GM12878 (cell line): Measurements from ENCODE around the gene LCT. TPM values are rescaled to one million over a fixed set of nuclear protein-coding genes. Genes with fewer than 3 reads are reported as not detected.

Experiments
- ATAC-seq: fragments of 200-7000 bp; cut with Tn5 transposase; 3 replicates; pipeline ENCODE4 v1.9.1; 2020; ENCODE audit warnings: mild to moderate bottlenecking, moderate library complexity
- BruUV-seq: library from RNA; stranded (reverse); fragments of 400-500 nt; replicated peaks from 2 replicates; lab custom pipeline; 2021; lab: Mats Ljungman, UMichigan
- CTCF ChIA-PET: fragments of 300-600 bp; sonication (Branson Sonifier 250); formaldehyde crosslinking; extraction: SDS; loops from one replicate; lab custom pipeline; 2021; ENCODE audit warnings: inconsistent platforms; lab: Yijun Ruan, JAX
- POLR2A ChIA-PET: fragments of 350-600 bp; formaldehyde crosslinking; extraction: SDS; loops from one replicate; lab custom pipeline; 2021; ENCODE audit warnings: inconsistent platforms; lab: Charles Lee
- RAD21 ChIA-PET: fragments of 300-600 bp; sonication (Branson Sonifier 250); formaldehyde crosslinking; loops from one replicate; lab custom pipeline; 2023; ENCODE audit warnings: antibody characterized with exemption; ENCODE audit not compliant: unreplicated experiment; lab: Charles Lee
- SMC1A ChIA-PET: fragments of 300-600 bp; sonication (Branson Sonifier 250); formaldehyde crosslinking; loops from one replicate; lab custom pipeline; 2023; ENCODE audit not compliant: unreplicated experiment, uncharacterized antibody; lab: Charles Lee
- DNase-seq: peaks from one replicate; pipeline ENCODE4 v3.0.0-alpha.2; 2011; ENCODE audit warnings: low read depth, low spot score
- FAIRE-seq: peaks from 3 replicates; lab custom pipeline; 2011; peaks lifted over from hg19 to GRCh38; lab: Jason Lieb, UNC
- H2AFZ ChIP-seq: 2 replicates; pipeline ENCODE4 v1.6.0; 2011; ENCODE audit warnings: low read depth, low read length, control low read depth; ENCODE audit not compliant: control insufficient read depth
- H3K27ac ChIP-seq: 2 replicates; pipeline ENCODE4 v1.5.1; 2011; ENCODE audit warnings: control low read depth; ENCODE audit not compliant: control insufficient read depth, insufficient read depth
- H3K27me3 ChIP-seq, 2 experiments: replicated peaks in 1 of 2; 2 replicates each; pipeline versions ENCODE4 v1.6.0 to v1.6.1; 2011; ENCODE audit warnings: low read length in 1 of 2; ENCODE audit not compliant: control insufficient read depth in 2 of 2, insufficient read depth in 2 of 2
- H3K36me3 ChIP-seq, 2 experiments: 2 replicates each; pipeline ENCODE4 v1.5.1; 2011; ENCODE audit warnings: low read length in 1 of 2; ENCODE audit not compliant: control insufficient read depth in 2 of 2, insufficient read depth in 2 of 2
- H3K4me1 ChIP-seq: 2 replicates; pipeline ENCODE4 v1.6.1; 2011; ENCODE audit warnings: mild to moderate bottlenecking, low read length, moderate library complexity, mixed read lengths; ENCODE audit not compliant: control insufficient read depth, insufficient read depth
- H3K4me2 ChIP-seq: 2 replicates; pipeline ENCODE4 v1.6.0; 2011; ENCODE audit warnings: control low read depth; ENCODE audit not compliant: control insufficient read depth, insufficient read depth
- H3K4me3 ChIP-seq: fragments of 200-600 bp; sonication (generic); 2 replicates; pipeline ENCODE4 v1.5.1; 2016
- H3K79me2 ChIP-seq: 2 replicates; pipeline ENCODE4 v1.6.0; 2011; ENCODE audit warnings: low read length; ENCODE audit not compliant: control insufficient read depth, insufficient read depth
- H3K9ac ChIP-seq: 2 replicates; pipeline ENCODE4 v1.8.0; 2011; ENCODE audit warnings: low read length, control low read depth, mixed read lengths; ENCODE audit not compliant: control insufficient read depth, insufficient read depth
- H3K9me3 ChIP-seq: replicated peaks from 3 replicates; pipeline ENCODE4 v1.5.1; 2011; ENCODE audit warnings: mild to moderate bottlenecking, low read length; ENCODE audit not compliant: control insufficient read depth, insufficient read depth
- H4K20me1 ChIP-seq: 2 replicates; pipeline ENCODE4 v1.6.0; 2011; ENCODE audit not compliant: control insufficient read depth, insufficient read depth
- FOXK2 ChIP-seq: fragments of 450-650 bp; IDR thresholded peaks from 2 replicates; pipeline ENCODE4 v1.6.1; 2017; ENCODE audit warnings: mild to moderate bottlenecking, moderate library complexity
- HCFC1 ChIP-seq: fragments of 150-350 bp; IDR thresholded peaks from 2 replicates; pipeline ENCODE4 v1.6.1; 2014; ENCODE audit warnings: low read length
- IKZF2 ChIP-seq, 2 experiments: fragments of 450-650 bp; IDR thresholded peaks; 2 replicates each; pipeline ENCODE4 v1.6.1; 2017; ENCODE audit warnings: mild to moderate bottlenecking in 2 of 2, moderate library complexity in 2 of 2
- RELB ChIP-seq: fragments of 450-650 bp; IDR thresholded peaks from 2 replicates; pipeline ENCODE4 v1.6.1; 2017; ENCODE audit warnings: low read depth, mild to moderate bottlenecking, moderate library complexity
- WGBS: methylation state at CpG from one replicate; pipeline ENCODE4 v1.1.6; 2016; ENCODE audit warnings: low lambda C conversion rate; ENCODE audit not compliant: insufficient replicate concordance, insufficient coverage; ENCODE audit errors: missing lambda C conversion rate; 5-methylcytosine and 5-hydroxymethylcytosine counted together
- in situ Hi-C: fragments of 300-500 bp; cut with MboI; formaldehyde crosslinking; loops from 9 replicates; pipeline ENCODE4 v1.14.3; 2018; ENCODE audit warnings: mixed read lengths
- intact Hi-C: fragments of 100-400 bp; cut with micrococcal nuclease; formaldehyde crosslinking; loops from one replicate; pipeline ENCODE4 v1.14.2; 2022; ENCODE audit not compliant: unreplicated experiment
- polyA plus RNA-seq, 11 experiments: library from polyadenylated mRNA; depleted of rRNA in 4 of 11; unstranded in 6 of 11; stranded (reverse) in 5 of 11; fragments of >200 nt; fragmentation: Nextera tagmentation in 4 of 11; fragmentation: Illumina TruSeq in 1 of 11; extraction: Ambion mirVana in 4 of 11; extraction: Trizol in 1 of 11; gene quantifications; 1 replicate in 1 of 11; 2 replicates in 10 of 11; pipeline versions ENCODE4 v1.2.1 to v1.2.3, GENCODE V29; 2011 to 2016; ENCODE audit warnings: inconsistent platforms in 2 of 11, missing spikeins in 2 of 11, low read depth in 1 of 11
- small RNA-seq: library from RNA; depleted of rRNA; stranded (forward); fragments of <200 nt; gene quantifications from one replicate; pipeline ENCODE3, GENCODE V24; 2014
- total RNA-seq, 4 experiments: library from RNA; depleted of rRNA in 3 of 4; stranded (reverse); fragments of >200 nt in 3 of 4; fragmentation: Illumina TruSeq in 1 of 4; extraction: Trizol in 1 of 4; gene quantifications; 2 replicates each; pipeline versions ENCODE4 v1.2.1 to v1.2.3, GENCODE V29; 2013 to 2021

Gene LCT
- total and polyA plus RNA-seq, 10 of the 15 experiments (the other 5 are each of a cell fraction or from before 2014, with no cell fraction given): 0.02 to 0.09 (median 0.07) TPM; not detected in 3

GRCh38 chr2:135740206-135740605 is 96.8 kb downstream of the LCT start:
- H3K27me3 ChIP-seq: no peaks in the 10 kb centered on the region
- no peak for DNase-seq
- H3K27ac ChIP-seq: no peak overlapping the region
- no peak overlapping the region for H2AFZ ChIP-seq
- H3K79me2 ChIP-seq: peaks cover 36% of the 10 kb centered on the region
- H3K36me3 ChIP-seq: peaks cover 0 to 4% of the 10 kb centered on the region in 2 experiments; a peak in 1 of 4 replicates
- H3K4me2 ChIP-seq: no peak overlapping the region
- POLR2A ChIA-PET: interaction anchor here (0.6 kb wide), 1 partner anchor 9 kb away, joined by 5 read pairs; no protein-coding TSS in a partner anchor
- intact Hi-C loops (loop anchor here (2.0 to 5.0 kb wide), 4 partner anchors 112 to 823 kb away; partner anchors contain the start of genes CCNT2, R3HDM1 and ZRANB3), in situ Hi-C loops (no loop called here)
- 84% methylated on average over 3 of the region's 3 CpGs for WGBS
- H4K20me1 ChIP-seq: no peaks in the 10 kb centered on the region
- no peak overlapping the region for H3K4me3 ChIP-seq
- H3K9ac ChIP-seq: no peak overlapping the region
- BruUV-seq: no TSS peak
- no peak for FAIRE-seq
- no peak for ATAC-seq
- no peaks in the 10 kb centered on the region for H3K9me3 ChIP-seq
- 0 out of 2 replicates have a peak, but pooled peaks cover 5% of the 10 kb centered on the region for H3K4me1 ChIP-seq
- TF ChIP-seq HCFC1 (no peak), RELB (no peak), IKZF2 (IDR thresholded peaks at IDR 0.05) (no peak), FOXK2 (no peak)
- RAD21 ChIA-PET: interaction anchor here (1.5 kb wide), 1 partner anchor 209 kb away, joined by 4 read pairs; the partner anchor contains the start of genes R3HDM1 and ZRANB3
- SMC1A ChIA-PET: interaction anchor here (1.0 to 1.7 kb wide), 3 partner anchors 52 to 650 kb away, joined by 3 to 11 read pairs (median 4); no protein-coding TSS in a partner anchor
- CTCF ChIA-PET: interaction anchor here (0.9 to 2.1 kb wide), 7 partner anchors 8 to 751 kb away, joined by 3 to 10 read pairs (median 4); no protein-coding TSS in a partner anchor

Small RNA genes lying within 50 kb of the gene (small RNA-seq; reads per million reads assigned to genes)
- gene RF00019: not detected

Other genes starting within 250 kb of the LCT start
- 53.8 and 62.9 TPM in 2 replicates for gene UBXN4, start 95.3 kb downstream of the LCT start, total RNA-seq (2014; rRNA removed)
- gene UBXN4, start 95.3 kb downstream of the LCT start, total RNA-seq (2014; rRNA removed; fragmentation: Illumina TruSeq; extraction: Trizol): 62.3 and 63.7 TPM in 2 replicates
- gene UBXN4, start 95.3 kb downstream of the LCT start, total RNA-seq (2021): 66.0 and 67.4 TPM in 2 replicates
- 115 and 180 TPM in 2 replicates for gene UBXN4, start 95.3 kb downstream of the LCT start, polyA plus RNA-seq (2011; rRNA removed)
- 77.8 and 99.4 TPM in 2 replicates for gene UBXN4, start 95.3 kb downstream of the LCT start, polyA plus RNA-seq (2014; fragmentation: Illumina TruSeq; extraction: Trizol)
- gene UBXN4, start 95.3 kb downstream of the LCT start, polyA plus RNA-seq (2014; fragmentation: Nextera tagmentation; extraction: Ambion mirVana): 10 to 100 TPM; 52.6 to 79.4 TPM
- gene UBXN4, start 95.3 kb downstream of the LCT start, polyA plus RNA-seq (2014; rRNA removed): 44.8 and 57.5 TPM in 2 replicates
- 100 to 1,000 TPM; 114 to 133 TPM for gene UBXN4, start 95.3 kb downstream of the LCT start, polyA plus RNA-seq (2016; fragmentation: Nextera tagmentation; extraction: Ambion mirVana)
- gene MCM6, start 39.3 kb upstream of the LCT start, total RNA-seq (2014; rRNA removed): 63.4 and 68.5 TPM in 2 replicates
- gene MCM6, start 39.3 kb upstream of the LCT start, total RNA-seq (2014; rRNA removed; fragmentation: Illumina TruSeq; extraction: Trizol): 63.2 and 63.4 TPM in 2 replicates
- gene MCM6, start 39.3 kb upstream of the LCT start, total RNA-seq (2021): 89.7 and 92.9 TPM in 2 replicates
- 118 and 136 TPM in 2 replicates for gene MCM6, start 39.3 kb upstream of the LCT start, polyA plus RNA-seq (2011; rRNA removed)
- 97.4 and 108 TPM in 2 replicates for gene MCM6, start 39.3 kb upstream of the LCT start, polyA plus RNA-seq (2014; fragmentation: Illumina TruSeq; extraction: Trizol)
- gene MCM6, start 39.3 kb upstream of the LCT start, polyA plus RNA-seq (2014; fragmentation: Nextera tagmentation; extraction: Ambion mirVana): 10 to 100 TPM; 37.4 to 74.4 TPM
- 68.6 and 79.5 TPM in 2 replicates for gene MCM6, start 39.3 kb upstream of the LCT start, polyA plus RNA-seq (2014; rRNA removed)
- gene MCM6, start 39.3 kb upstream of the LCT start, polyA plus RNA-seq (2016; fragmentation: Nextera tagmentation; extraction: Ambion mirVana): 10 to 100 TPM; 85.0 to 89.9 TPM
- gene DARS1, start 148.4 kb upstream of the LCT start, total RNA-seq (2014; rRNA removed): 91.0 and 119 TPM in 2 replicates
- gene DARS1, start 148.4 kb upstream of the LCT start, total RNA-seq (2014; rRNA removed; fragmentation: Illumina TruSeq; extraction: Trizol): 136 and 141 TPM in 2 replicates
- gene DARS1, start 148.4 kb upstream of the LCT start, total RNA-seq (2021): 102 and 105 TPM in 2 replicates
- 387 and 495 TPM in 2 replicates for gene DARS1, start 148.4 kb upstream of the LCT start, polyA plus RNA-seq (2011; rRNA removed)
- 155 and 196 TPM in 2 replicates for gene DARS1, start 148.4 kb upstream of the LCT start, polyA plus RNA-seq (2014; fragmentation: Illumina TruSeq; extraction: Trizol)
- gene DARS1, start 148.4 kb upstream of the LCT start, polyA plus RNA-seq (2014; fragmentation: Nextera tagmentation; extraction: Ambion mirVana): 100 to 1,000 TPM; 102 to 134 TPM
- gene DARS1, start 148.4 kb upstream of the LCT start, polyA plus RNA-seq (2014; rRNA removed): 79.7 and 93.1 TPM in 2 replicates
- gene DARS1, start 148.4 kb upstream of the LCT start, polyA plus RNA-seq (2016; fragmentation: Nextera tagmentation; extraction: Ambion mirVana): 100 to 1,000 TPM; 171 to 187 TPM